GM06990 (cell line): ENCODE data around the gene LLGL1.

Experiments used
- DNase-seq: peaks from one replicate; pipeline ENCODE4 v3.0.0-alpha.2; 2011; ENCODE audit not compliant: insufficient read length; ENCODE audit errors: extremely low read depth
- H3K27me3 ChIP-seq: replicated peaks from 2 replicates; pipeline ENCODE4 v1.6.0; 2011; ENCODE audit warnings: low read length; ENCODE audit not compliant: control insufficient read depth, insufficient read depth
- H3K36me3 ChIP-seq: 2 replicates; pipeline ENCODE4 v1.5.1; 2011; ENCODE audit warnings: low read length; ENCODE audit not compliant: control insufficient read depth, insufficient read depth
- H3K4me3 ChIP-seq: replicated peaks from 2 replicates; pipeline ENCODE4 v1.5.1; 2011; ENCODE audit warnings: low read depth, mild to moderate bottlenecking, control low read depth, low read length
- TF ChIP-seq, protein P1 (sequence below): IDR thresholded peaks from 2 replicates; pipeline ENCODE4 v1.5.1; 2011; ENCODE audit warnings: low read length, control low read depth, mild to moderate bottlenecking, inconsistent platforms; ENCODE audit not compliant: insufficient read depth, poor library complexity, severe bottlenecking

LLGL1 gene

DNA sequence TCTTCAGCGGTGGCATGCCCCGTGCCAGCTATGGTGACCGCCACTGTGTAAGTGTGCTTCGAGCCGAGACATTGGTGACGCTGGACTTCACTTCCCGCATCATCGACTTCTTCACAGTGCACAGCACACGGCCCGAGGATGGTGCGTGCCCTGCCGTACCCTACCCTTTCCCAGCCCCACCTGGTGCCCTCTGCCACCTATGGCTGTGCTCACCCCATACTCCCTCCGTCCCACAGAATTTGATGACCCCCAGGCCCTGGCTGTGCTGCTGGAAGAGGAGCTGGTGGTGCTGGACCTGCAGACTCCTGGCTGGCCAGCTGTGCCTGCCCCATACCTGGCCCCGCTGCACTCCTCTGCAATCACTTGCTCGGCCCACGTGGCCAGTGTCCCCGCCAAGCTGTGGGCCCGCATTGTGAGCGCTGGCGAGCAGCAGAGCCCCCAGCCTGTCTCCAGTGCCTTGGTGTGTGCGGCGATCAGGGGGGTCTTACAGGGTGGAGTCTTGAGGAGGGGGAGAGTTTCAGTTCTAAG is 9.5 kb downstream of the LLGL1 start:
- no peak overlapping the region for H3K4me3 ChIP-seq
- H3K27me3 ChIP-seq, result no peaks in the 10 kb centered on the region
- DNase-seq, result no peak
- TF ChIP-seq, protein P1, sequence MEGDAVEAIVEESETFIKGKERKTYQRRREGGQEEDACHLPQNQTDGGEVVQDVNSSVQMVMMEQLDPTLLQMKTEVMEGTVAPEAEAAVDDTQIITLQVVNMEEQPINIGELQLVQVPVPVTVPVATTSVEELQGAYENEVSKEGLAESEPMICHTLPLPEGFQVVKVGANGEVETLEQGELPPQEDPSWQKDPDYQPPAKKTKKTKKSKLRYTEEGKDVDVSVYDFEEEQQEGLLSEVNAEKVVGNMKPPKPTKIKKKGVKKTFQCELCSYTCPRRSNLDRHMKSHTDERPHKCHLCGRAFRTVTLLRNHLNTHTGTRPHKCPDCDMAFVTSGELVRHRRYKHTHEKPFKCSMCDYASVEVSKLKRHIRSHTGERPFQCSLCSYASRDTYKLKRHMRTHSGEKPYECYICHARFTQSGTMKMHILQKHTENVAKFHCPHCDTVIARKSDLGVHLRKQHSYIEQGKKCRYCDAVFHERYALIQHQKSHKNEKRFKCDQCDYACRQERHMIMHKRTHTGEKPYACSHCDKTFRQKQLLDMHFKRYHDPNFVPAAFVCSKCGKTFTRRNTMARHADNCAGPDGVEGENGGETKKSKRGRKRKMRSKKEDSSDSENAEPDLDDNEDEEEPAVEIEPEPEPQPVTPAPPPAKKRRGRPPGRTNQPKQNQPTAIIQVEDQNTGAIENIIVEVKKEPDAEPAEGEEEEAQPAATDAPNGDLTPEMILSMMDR, result no peak
- H3K36me3 ChIP-seq, result no peaks in the 10 kb centered on the region

DNA sequence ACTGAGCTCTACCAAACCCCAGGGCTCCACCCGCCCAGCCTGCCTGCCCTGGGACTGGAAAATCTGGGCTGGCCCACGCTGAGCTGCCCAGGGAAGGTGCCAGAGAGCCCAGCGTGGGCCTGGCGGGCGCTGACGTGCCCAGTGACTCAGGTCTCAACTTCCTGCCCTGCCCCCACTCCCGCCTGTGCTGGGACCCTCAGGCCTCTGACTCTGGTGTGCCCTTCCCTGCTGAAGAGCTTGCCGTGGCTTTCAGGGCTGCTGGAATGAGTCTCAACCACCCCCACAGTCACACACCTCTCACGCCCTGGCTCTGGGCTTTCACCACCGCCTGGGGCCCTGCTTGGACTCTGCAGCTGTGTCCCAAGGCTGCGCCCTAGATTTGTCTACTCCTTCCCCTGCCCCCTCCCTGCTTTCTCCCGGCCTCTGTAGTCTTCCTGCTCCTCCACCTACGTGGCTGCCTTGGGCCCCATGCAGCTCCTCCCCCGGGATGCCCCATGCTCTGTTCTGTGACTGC is 10.4 kb downstream of the LLGL1 start:
- H3K27me3 ChIP-seq, result no peaks in the 10 kb centered on the region
- H3K4me3 ChIP-seq, result no peak overlapping the region
- no peaks in the 10 kb centered on the region for H3K36me3 ChIP-seq
- no peak for DNase-seq
- TF ChIP-seq, protein P1, result no peak

DNA sequence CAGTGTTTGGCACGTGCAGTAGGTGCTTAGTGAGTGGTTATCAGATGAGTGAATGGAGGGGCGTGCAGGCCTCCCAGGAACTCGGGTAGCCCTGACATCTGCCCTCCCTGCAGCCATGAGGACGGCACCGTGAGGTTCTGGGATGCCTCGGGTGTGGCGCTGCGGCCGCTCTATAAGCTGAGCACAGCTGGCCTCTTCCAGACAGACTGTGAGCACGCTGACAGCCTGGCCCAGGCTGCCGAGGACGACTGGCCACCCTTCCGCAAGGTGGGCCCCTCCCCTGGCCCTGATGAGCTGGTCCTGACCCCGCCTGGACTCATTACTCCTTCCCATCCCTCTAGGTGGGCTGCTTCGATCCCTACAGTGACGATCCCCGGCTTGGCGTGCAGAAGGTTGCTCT is 11.1 kb downstream of the LLGL1 start:
- TF ChIP-seq, protein P1, result no peak
- H3K36me3 ChIP-seq, result no peaks in the 10 kb centered on the region
- H3K27me3 ChIP-seq, result no peaks in the 10 kb centered on the region
- no peak for DNase-seq
- H3K4me3 ChIP-seq, result no peak overlapping the region

DNA sequence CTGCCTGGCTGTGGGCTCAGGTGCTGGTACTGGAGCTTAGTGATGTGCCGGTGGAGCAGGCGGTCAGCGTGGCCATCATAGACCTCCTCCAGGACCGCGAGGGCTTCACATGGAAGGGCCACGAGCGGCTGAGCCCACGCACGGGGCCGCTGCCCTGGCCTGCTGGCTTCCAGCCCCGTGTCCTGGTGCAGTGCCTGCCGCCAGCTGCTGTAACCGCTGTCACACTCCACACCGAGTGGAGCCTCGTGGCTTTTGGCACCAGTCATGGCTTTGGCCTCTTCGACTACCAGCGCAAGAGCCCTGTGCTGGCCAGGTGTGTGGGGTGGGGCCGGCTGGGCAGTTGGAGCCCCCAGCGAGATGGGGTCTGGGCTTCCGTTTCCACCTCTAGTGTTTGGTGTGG is 12.0 kb downstream of the LLGL1 start:
- Histone ChIP-seq H3K27me3 (no peaks in the 10 kb centered on the region), H3K36me3 (no peaks in the 10 kb centered on the region), H3K4me3 (no peak overlapping the region)
- TF ChIP-seq, protein P1, result no peak
- no peak for DNase-seq

DNA sequence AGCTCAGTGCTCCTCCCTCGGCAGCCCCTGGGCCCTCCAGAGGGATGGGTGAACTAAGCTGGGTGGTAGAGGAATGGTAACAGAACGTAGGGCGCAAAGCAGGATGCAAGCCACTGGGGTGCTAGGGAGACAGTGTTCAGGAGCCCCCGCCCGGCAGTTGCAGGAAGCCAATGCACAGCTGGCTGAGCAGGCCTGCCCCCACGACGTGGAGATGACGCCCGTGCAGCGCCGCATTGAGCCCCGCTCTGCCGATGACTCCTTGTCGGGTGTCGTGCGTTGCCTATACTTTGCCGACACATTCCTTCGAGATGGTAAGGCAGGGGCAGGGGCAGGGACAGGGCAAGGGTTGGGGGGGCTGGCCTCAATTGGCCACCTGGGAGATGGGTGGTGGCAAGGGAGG is 12.9 kb downstream of the LLGL1 start:
- no peak overlapping the region for H3K4me3 ChIP-seq
- no peaks in the 10 kb centered on the region for H3K36me3 ChIP-seq
- TF ChIP-seq, protein P1, result no peak
- DNase-seq, result no peak
- no peaks in the 10 kb centered on the region for H3K27me3 ChIP-seq

DNA sequence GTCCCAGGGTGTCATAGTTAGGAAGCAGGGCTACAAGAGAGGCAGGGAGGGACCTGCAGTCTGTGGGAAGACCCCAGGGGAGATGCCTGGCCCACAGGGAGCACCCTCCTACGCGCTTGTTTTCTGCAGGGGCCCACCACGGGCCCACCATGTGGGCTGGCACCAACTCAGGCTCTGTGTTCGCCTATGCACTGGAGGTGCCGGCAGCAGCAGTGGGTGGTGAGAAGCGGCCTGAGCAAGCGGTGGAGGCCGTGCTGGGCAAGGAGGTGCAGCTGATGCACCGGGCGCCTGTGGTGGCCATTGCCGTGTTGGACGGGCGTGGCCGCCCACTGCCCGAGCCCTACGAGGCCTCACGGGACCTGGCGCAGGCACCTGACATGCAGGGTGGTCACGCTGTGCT is 15.0 kb downstream of the LLGL1 start:
- Histone ChIP-seq H3K36me3 (peaks cover 7% of the 10 kb centered on the region), H3K27me3 (no peaks in the 10 kb centered on the region), H3K4me3 (no peak overlapping the region)
- DNase-seq, result no peak
- TF ChIP-seq, protein P1, result no peak
